Adrenal gland (tissue), 5 donors: ENCODE measurements around the gene NXPH2.

ENCODE experiments used
- POLR2A ChIP-seq, 2 donors: fragments of 450-650 bp; IDR thresholded peaks; one replicate each; pipeline ENCODE4 v1.6.1; 2017; ENCODE audit warnings: antibody characterized with exemption in 2 of 2, mild to moderate bottlenecking in 2 of 2, moderate library complexity in 1 of 2
- TF ChIP-seq, protein P1 (sequence below), 6 experiments: fragments of 450-650 bp in 4 of 6; fragments of 200-600 bp in 2 of 6; sonication (generic) in 1 of 6; IDR thresholded peaks; 1 replicate in 5 of 6; 2 replicates in 1 of 6; pipeline versions ENCODE4 v1.5.1 to v1.8.0; 2016 to 2021; ENCODE audit warnings: antibody characterized with exemption in 6 of 6, mild to moderate bottlenecking in 2 of 6, moderate library complexity in 1 of 6
- donor health status: DM: no; HTN: no; CAD: no.

DNA sequence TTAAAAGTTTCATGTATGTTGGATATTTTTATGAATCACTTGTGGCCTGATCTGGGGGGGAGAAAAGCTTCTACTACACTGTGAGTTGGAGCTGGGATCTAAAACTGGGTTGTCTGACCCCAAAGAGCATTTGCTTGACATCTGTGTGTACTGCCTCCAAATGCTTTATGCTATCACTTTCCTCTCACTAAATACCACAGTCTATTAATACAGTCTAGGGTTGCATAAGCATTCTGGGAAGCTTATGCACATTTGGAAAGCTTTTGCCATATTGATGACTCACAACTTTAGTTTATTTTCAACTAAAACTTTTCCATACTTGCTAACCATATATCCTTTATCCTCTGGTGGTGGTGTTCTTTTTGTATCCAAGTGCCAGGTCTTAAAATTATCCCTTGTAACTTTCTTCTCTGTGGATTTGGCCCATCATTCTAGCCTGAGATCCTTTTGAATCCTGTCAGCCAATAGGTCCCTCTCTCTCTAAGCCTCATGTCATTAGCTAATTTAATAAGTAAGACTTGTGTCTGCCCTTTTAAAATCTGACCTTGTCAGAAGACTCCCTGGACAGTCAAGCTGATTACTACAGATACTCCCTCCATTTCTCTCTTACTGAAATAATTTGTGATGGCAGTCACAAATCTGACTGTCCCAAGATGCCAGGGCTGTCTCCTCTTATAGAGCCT, 72.7 kb downstream of the NXPH2 start:
- TF ChIP-seq, protein P1, sequence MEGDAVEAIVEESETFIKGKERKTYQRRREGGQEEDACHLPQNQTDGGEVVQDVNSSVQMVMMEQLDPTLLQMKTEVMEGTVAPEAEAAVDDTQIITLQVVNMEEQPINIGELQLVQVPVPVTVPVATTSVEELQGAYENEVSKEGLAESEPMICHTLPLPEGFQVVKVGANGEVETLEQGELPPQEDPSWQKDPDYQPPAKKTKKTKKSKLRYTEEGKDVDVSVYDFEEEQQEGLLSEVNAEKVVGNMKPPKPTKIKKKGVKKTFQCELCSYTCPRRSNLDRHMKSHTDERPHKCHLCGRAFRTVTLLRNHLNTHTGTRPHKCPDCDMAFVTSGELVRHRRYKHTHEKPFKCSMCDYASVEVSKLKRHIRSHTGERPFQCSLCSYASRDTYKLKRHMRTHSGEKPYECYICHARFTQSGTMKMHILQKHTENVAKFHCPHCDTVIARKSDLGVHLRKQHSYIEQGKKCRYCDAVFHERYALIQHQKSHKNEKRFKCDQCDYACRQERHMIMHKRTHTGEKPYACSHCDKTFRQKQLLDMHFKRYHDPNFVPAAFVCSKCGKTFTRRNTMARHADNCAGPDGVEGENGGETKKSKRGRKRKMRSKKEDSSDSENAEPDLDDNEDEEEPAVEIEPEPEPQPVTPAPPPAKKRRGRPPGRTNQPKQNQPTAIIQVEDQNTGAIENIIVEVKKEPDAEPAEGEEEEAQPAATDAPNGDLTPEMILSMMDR (IDR thresholded peaks at IDR 0.05), result no peak
- TF ChIP-seq POLR2A (IDR thresholded peaks at IDR 0.05), result no peak
